Measurements from ENCODE around the gene ALDH9A1.
"Not testable (repeated sequence)": the region's sequence is repeated elsewhere in the genome, so short reads cannot be mapped to it uniquely, and the experiment has no call there.

The ALDH9A1 gene

GRCh38 chr1:165674599-165674998, 23.8 kb downstream of the ALDH9A1 start:
- TF ChIP-seq, protein P1, sequence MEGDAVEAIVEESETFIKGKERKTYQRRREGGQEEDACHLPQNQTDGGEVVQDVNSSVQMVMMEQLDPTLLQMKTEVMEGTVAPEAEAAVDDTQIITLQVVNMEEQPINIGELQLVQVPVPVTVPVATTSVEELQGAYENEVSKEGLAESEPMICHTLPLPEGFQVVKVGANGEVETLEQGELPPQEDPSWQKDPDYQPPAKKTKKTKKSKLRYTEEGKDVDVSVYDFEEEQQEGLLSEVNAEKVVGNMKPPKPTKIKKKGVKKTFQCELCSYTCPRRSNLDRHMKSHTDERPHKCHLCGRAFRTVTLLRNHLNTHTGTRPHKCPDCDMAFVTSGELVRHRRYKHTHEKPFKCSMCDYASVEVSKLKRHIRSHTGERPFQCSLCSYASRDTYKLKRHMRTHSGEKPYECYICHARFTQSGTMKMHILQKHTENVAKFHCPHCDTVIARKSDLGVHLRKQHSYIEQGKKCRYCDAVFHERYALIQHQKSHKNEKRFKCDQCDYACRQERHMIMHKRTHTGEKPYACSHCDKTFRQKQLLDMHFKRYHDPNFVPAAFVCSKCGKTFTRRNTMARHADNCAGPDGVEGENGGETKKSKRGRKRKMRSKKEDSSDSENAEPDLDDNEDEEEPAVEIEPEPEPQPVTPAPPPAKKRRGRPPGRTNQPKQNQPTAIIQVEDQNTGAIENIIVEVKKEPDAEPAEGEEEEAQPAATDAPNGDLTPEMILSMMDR (IDR thresholded peaks at IDR 0.05; ENCODE audit: control insufficient read depth, extremely low read depth, insufficient read depth) = no peak
- H3K4me3 ChIP-seq (ENCODE audit: low read depth, low read length) = no peak overlapping the region
- no peak for DNase-seq (ENCODE audit: low read depth)

DNA sequence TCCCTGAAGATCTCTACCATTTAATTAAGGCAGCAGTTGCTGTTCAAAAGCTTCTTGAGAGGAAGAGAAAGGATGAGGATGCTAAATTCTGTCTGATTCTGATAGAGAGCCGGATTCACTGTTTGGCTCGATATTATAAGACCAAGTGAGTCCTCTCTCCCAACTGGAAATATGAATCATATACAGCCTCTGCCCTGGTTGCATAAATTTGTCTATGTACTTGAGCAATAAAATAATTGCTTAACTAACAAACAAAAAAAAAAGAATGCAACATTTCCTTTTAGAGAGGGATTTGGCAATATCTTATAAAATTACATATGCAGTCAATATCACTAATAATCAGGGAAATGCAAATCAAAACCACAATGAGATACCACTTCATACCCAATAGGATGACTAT, 26.8 kb downstream of the ALDH9A1 start:
- DNase-seq (ENCODE audit: low read depth) = no peak
- H3K4me3 ChIP-seq (ENCODE audit: low read depth, low read length) = no peak overlapping the region
- TF ChIP-seq, protein P1 (IDR thresholded peaks at IDR 0.05; ENCODE audit: control insufficient read depth, extremely low read depth, insufficient read depth) = no peak

DNA sequence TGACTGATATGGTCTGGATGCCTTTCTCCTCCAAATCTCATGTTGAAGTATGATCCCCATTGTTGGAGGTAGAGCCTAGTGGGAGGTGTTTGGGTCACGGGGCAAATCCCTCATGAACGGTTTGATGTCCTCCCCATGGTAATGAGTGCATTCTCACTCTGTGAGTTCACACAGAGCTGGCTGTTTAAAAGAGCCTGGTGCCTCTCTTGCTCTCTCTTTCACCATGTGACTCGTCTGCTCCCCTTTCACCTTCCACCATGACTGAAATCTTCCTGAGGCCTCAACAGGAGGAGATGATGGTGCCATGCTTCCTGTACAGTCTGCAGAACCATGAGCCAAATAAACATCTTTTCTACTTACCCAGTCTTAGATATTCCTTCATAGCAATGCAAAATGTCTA, 30.2 kb downstream of the ALDH9A1 start:
- DNase-seq (ENCODE audit: low read depth) = no peak
- no peak overlapping the region for H3K4me3 ChIP-seq (ENCODE audit: low read depth, low read length)
- TF ChIP-seq, protein P1 (IDR thresholded peaks at IDR 0.05; ENCODE audit: control insufficient read depth, extremely low read depth, insufficient read depth) = no peak

GRCh38 chr1:165666152-165666825, 32.1 kb downstream of the ALDH9A1 start:
- TF ChIP-seq, protein P1 (IDR thresholded peaks at IDR 0.05; ENCODE audit: control insufficient read depth, extremely low read depth, insufficient read depth) = no peak
- no peak overlapping the region for H3K4me3 ChIP-seq (ENCODE audit: low read depth, low read length)
- DNase-seq (ENCODE audit: low read depth) = no peak

DNA sequence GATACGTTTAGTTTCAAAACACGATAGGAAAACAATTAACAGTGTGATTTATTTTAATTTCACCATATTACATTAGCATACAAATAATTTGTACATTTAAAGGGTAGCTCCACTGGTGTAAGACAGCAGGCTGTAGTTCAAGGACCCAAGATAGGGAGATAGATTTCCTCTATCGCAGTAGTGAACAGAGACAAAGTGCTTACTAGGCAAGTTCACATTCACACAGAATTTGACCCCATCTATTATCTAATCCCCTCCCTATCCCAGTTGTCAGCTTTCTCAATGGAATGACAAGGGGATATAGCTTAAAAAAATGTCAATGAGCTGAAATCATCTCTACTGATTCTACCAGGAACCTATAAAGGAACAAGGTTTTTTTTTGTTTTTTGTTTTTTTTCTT, 36.2 kb downstream of the ALDH9A1 start:
- TF ChIP-seq, protein P1 (IDR thresholded peaks at IDR 0.05; ENCODE audit: control insufficient read depth, extremely low read depth, insufficient read depth) = no peak
- H3K4me3 ChIP-seq (ENCODE audit: low read depth, low read length) = no peak overlapping the region
- DNase-seq (ENCODE audit: low read depth) = no peak

GRCh38 chr1:165661703-165662102, 36.7 kb downstream of the ALDH9A1 start:
- H3K4me3 ChIP-seq (ENCODE audit: low read depth, low read length) = no peak overlapping the region
- no peak for DNase-seq (ENCODE audit: low read depth)
- TF ChIP-seq, protein P1 (IDR thresholded peaks at IDR 0.05; ENCODE audit: control insufficient read depth, extremely low read depth, insufficient read depth) = no peak

GRCh38 chr1:165659581-165659895, 38.8 kb downstream of the ALDH9A1 start:
- DNase-seq (ENCODE audit: low read depth) = no peak
- H3K4me3 ChIP-seq (ENCODE audit: low read depth, low read length) = no peak overlapping the region
- TF ChIP-seq, protein P1 (IDR thresholded peaks at IDR 0.05; ENCODE audit: control insufficient read depth, extremely low read depth, insufficient read depth) = no peak

DNA sequence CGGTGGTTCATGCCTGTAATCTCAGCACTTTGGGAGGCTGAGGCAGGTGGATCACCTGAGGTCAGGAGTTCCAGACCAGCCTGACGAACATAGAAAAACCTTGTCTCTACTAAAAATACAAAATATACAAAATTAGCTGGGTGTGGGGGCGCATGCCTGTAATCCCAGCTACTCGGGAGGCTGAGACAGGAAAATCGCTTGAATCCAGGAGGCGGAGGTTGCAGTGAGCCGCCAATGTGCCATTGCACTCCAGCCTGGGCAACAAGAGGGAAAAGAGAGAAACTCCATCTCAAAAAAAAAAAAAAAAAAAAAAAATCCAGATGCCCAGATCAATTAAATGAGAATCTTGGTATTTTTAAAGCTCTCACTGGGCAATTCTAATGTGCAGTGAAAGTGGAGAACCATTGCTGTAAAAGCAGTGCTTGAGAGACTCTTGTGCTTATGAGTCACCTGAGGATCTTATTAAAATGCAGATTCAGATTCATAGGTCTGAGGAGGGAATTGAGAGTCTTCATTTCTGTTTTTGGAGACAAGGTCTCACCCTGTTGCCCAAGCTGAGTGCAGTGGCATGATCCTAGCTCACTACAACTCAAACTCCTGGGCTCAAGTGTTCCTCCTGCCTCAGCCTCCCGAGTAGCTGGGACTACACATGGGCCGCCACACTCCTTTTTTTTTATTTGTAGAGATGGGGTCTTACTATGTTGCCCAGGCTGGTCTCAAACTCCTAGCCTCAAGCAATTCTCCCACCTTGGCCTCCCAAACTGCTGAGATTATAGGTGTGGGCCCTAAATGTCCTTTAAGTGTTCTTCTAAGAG, 39.4 kb downstream of the ALDH9A1 start:
- not testable (repeated sequence) for DNase-seq (ENCODE audit: low read depth); H3K4me3 ChIP-seq (ENCODE audit: low read depth, low read length)
